HG02759 (cell line): ENCODE data around the gene MARCKSL1.
"Not testable (repeated sequence)": the region's sequence is repeated elsewhere in the genome, so short reads cannot be mapped to it uniquely, and the experiment has no call there.

ENCODE experiments used
- ATAC-seq: cut with Tn5 transposase; IDR thresholded peaks from one replicate; pipeline ENCODE4 v1.9.1; 2021; ENCODE audit warnings: mild to moderate bottlenecking, moderate library complexity; ENCODE audit not compliant: unreplicated experiment

Gene MARCKSL1, protein sequence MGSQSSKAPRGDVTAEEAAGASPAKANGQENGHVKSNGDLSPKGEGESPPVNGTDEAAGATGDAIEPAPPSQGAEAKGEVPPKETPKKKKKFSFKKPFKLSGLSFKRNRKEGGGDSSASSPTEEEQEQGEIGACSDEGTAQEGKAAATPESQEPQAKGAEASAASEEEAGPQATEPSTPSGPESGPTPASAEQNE

DNA sequence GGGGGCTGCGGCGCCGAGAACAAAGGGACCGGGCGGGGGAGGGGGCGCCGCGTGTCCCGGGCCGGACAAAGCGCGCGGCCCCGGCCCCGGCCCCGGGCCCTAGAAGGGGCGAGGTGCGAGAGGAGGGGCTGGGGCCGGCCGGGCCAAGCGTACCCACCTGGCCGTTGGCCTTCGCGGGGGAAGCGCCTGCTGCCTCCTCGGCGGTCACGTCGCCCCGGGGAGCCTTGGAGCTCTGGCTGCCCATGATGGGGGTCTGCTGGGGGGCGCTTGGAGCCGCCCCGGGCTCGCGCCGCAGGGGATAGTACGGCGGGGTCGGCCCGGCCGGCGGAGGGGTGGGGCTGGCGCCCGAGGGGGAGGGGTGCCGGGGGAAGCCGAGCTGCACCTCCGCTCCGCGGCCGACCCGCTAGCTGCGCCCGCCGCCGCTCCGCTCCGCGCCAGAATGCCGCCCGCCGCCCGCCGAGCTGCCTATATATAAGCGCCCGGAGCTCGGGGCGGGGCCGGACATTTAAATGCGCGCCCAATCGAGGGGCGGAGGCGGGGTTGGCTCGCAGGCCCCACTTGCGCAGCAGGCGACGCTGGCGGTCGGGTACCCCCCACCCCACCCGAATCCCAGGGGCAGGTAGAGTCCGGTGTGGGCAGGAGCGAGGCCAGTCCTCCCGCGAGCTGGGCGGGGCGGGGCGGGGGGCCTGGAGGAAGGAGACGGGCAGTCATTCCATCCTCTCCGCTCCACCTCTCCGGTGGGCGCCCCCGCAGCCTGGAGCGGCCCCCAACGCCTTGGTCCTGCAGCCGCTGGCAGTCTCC lies at the start of gene MARCKSL1:
TSS of gene MARCKSL1 (minus strand) at position 444 of the 801 bp plus-strand sequence. CDS start at position 244, 200 bp downstream.
- peak; percentile 54 for ATAC-seq

DNA sequence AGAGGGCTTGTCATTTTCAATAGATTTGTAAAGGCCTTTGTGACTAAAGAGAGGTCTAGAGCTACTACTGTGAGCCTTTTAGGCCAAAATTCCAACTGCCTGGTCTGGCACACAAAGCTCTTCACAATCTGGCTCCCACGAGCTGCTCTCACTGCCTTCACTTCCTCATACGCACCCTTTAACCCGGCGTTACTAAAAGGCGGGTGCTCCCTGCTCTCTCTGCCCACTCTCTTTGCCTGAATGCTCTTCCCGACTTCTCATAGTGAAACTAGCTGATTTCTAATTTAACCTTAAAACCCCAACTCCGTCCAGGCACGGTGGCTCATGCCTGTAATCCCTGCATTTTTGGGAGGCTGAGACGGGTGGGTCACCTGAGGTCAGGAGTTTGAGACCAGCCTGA lies 44.0 kb upstream of the MARCKSL1 start:
- no peak for ATAC-seq

DNA sequence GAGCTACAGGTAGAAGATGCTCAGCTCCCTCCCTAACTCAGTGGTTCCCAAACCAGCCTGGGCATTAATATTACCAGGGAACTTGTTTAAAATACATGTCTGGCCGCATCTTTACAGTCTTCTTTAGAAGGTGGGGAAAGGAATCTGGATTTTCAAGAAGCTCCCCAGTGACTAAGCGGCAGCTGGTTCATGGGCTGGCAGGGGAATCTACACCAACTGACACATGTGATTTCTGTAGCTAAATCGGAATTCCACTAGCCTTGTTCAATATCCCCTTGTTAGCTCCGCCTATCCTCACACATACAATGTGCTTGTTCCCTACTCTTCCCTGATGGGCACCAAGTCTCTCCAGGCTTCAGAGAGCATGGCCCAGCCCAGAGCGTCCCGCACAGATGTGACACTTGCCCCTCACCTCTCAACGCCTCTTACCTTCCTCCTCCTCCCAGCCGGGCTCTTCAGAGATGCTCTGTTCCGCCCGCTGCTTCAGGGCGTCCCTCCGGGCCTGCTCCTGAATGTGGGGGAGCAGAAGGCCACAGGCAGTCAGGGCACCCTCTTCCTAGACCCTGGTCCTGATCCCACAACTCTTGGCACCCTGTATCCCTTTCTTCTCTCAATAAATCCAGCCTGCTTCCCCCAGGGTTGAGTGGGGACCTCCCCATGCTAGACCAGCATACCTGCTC lies 41.6 kb upstream of the MARCKSL1 start:
- ATAC-seq = no peak

DNA sequence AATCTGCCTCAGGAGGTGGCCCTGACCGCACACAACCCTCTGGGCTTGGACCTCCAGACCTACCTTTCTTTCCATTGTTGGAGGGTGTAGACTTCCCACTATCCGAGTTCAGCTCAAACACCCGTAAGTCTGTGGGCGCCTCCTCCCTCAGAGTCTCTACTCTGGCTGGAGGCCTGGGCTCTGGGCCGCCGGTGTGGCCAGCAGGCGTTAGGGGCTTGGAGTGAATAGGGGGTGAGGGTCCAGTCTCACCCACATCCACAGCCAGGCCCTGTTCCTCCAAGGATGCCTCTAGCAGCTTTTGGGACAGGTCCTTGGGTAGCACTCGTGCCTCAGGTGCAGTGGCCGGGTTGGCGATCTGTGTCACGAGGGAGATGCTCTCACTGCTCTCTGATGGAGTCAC lies 40.2 kb upstream of the MARCKSL1 start:
- no peak for ATAC-seq

DNA sequence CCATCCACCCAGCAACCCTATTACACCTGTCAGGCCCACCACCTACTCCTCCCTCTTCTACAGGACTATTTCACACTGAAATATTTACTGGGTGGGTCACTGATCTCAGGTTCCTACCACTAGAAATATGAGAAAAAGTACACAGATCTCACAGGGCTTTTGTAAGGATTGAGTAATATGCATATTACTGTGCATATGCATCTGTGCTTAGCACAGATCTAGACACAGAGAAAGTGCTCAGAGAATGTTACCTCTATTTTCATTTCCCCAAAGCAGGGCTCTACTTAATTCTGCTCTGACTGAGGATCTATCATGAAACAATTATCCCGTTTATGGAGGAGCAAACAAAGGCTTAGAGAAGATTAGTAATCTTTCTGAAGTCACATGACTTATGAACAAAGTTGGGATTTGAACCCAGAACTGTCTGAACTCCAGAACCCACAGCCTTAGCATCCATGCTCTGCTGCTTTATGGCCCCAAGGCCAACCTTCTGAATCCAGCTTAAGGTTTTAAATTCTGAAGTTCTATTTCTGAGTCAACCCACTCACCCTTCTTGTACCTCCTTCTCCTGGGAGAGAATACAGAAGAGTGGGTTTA lies 38.1 kb upstream of the MARCKSL1 start:
- no peak for ATAC-seq

DNA sequence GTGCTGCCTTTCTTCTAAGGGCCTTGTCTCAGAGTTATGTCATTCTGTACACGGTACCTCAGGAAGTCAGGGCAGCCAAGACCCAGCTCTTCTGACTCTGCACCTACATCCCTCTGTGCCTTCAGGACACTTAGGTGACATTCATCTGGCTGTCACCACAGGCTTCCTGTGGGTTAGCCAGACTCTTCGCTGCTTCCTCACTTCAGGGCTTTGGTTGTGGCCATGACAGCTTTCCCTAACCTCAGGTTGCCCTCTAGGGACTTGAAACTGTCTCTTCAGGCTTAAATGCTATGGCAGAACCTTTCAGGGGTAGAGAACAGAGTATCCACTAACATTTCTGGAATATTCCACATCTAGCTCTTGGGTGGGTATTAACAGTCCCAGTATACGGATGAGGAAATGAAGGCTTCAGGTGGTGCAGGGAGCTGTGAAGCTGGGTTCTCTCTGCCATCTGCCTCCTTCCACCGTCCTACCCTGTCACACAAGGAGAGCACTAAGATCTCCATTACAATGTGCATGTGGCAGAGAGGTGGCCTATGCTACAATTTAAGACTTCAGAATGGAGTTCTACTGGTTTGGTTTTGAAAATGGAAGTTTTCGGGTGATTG lies 36.2 kb upstream of the MARCKSL1 start:
- ATAC-seq = no peak

DNA sequence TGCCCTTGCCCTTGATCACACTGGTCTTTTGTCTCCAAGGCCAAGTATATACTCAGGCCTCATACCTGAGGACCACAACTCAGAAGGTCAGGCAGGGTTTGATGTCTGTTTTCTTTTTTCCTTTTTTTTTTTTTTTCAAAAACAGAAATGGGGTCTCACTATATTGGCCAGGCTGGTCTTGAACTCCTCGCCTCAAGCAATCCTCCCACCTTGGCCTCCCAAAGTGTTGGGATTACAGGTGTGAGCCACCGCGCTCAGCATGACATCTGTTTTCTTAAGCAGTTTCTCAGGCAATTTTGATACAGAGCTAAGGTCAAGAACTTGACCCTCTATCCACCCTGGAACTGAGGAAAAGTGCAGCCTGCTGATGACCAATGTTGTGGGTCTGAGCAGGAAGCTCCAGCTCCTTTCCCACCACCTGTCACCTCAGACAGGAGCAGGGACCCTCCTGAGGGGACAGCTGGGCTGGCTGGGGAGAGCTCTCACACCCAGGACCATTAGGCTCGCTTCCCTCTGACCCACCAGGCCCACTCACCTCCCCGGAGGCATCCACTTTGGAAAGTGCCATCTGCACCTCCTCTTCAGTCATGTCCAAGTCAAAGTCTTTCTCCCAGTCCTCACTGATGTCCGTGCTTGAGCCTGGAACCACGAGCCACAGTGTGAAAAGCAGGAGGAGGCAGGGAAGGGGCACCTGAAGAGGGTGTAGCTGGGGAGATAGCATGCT lies 32.0 kb upstream of the MARCKSL1 start:
- no peak for ATAC-seq

DNA sequence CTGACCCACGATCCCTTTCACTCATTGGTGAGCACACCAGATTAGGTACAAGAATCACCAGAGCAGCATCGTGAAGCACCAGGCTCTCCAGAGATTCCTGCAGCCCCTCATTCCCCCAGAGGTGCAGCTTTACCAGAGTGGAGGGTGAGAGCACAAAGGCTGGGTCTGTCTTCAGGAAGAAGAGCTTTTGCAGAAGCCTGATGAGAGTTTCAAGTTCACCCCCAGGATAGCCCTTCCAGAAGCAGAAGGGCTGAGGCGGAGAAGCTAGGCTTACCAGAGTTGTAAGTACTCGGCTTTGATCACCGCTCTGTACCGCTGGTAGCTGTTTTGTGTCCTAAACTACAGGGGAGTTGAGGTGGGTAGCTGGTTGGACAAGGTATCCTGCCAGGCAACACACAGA lies 29.4 kb upstream of the MARCKSL1 start:
- no peak for ATAC-seq

DNA sequence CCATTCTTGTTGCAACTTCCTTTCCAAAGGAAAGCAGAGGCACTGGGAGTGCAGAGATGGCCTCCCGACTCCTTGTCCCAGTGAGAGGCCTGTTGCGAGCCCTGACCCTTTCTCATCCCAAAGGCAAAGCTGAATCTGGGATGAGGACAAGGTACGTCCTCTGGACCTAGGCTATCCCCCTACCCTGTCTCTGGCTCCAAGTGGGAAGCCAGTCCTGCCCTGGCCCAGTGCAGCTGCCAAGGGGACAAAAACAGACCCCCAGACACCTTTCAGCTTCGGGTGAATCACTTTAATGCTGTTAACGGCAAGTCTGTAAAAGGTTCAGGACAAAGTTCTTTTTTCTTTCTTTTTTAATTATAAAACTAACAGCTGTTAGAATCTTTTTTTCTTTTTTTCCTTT lies 28.8 kb upstream of the MARCKSL1 start:
- ATAC-seq = no peak

DNA sequence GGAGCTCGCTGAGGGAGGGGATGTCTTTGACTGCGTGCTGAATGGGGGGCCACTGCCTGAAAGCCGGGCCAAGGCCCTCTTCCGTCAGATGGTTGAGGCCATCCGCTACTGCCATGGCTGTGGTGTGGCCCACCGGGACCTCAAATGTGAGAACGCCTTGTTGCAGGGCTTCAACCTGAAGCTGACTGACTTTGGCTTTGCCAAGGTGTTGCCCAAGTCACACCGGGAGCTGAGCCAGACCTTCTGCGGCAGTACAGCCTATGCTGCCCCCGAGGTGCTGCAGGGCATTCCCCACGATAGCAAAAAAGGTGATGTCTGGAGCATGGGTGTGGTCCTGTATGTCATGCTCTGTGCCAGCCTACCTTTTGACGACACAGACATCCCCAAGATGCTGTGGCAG lies 27.7 kb upstream of the MARCKSL1 start:
- no peak for ATAC-seq

DNA sequence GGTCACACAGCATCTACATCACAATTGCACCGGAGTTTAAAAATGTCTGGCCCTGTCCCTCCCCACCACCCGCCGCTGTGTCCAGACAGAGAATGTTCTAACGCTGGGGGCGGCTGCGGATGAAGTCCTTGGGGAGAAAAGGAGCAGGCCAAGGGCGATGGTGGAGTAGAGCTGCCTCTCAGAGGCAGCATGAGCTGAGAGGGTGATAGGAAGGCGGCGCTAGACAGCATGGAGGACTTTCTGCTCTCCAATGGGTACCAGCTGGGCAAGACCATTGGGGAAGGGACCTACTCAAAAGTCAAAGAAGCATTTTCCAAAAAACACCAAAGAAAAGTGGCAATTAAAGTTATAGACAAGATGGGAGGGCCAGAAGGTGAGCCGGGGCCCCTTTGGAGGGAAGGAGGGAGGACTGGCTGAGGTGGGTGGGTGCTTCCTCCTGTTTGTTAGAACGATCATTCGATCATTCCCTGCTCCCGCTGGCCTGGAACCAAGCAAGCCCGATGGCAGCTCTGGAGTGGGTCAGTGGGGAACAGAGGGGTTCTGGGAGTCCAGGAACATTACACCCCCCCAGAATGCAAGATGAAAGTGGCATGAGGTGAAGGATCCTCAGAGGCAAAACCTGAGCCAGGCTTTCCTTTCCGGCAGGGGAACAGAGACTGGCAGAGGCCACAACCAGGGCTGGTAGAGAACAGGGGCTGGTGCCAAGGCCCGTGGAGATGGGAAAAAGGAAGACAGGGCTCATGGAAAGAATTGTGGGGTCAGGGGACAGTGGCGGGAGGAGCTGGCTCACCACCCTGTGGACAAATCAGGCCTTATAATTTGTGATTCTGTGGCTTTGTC lies 26.7 kb upstream of the MARCKSL1 start, which contains the start of the genes FAM229A and TSSK3:
TSS of gene FAM229A (minus strand) at position 12 of the 840 bp plus-strand sequence. CDS start 394 bp downstream, outside the sequence.
TSS of gene TSSK3 (plus strand) at position 66 of the 840 bp plus-strand sequence. CDS start at position 229, 163 bp downstream.
- no peak for ATAC-seq

DNA sequence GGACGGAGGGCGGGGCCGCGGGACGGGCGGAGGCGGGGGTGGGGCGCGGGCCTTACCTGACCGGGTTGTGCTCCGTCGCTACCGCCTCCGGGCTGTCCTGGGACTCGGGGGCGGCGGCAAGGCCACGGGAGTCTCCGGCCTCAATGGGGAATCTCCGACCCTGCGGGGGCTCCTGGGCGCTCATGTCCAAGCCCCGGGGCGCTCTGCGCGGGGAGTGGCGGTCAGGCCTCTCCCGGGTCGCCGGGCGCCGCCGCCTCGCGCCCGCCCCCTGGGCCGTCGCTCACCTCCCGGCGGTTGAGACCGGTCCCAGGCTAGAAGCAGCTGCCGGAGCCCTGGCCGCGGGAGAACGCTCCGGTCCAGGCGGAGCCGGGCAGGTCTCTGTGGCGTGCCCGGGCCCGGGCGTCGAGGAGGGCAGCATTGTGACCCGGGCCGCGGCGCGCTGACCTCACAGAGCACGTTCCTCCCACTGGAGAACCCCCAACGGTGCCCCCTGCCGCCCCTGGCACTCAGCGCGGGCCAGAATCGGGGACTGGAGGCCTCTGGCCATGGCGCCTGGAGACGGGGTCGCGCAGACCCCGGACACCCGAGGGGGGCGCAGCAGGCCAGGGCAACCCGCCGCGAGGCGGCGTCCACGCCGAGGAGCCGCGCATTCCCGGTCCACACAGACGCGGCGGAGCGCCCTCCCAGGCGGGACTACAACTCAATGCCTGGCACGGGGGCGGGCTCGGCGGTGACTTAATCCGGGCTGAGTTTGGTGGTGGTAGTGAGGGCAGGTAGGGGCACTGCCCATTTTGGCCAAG lies 25.8 kb upstream of the MARCKSL1 start:
- no peak for ATAC-seq

DNA sequence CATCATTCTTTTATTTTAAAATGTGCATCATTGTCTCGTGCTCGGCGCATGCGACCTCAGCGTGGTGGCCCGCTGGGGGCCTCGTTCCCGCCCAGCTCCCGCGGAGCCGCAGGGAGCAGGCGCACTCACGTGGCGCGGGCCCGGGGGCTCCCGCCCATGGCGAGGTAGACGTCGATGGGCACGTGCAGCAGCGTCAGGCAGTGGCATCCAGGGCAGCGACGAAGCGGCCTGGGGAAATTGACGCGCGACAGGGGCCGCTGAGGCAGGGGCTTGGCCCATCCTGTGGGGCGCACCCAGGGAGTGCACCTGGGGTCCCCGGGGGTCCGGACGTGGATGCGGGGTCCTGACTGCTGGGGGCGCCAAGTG lies 25.3 kb upstream of the MARCKSL1 start:
- ATAC-seq = no peak

DNA sequence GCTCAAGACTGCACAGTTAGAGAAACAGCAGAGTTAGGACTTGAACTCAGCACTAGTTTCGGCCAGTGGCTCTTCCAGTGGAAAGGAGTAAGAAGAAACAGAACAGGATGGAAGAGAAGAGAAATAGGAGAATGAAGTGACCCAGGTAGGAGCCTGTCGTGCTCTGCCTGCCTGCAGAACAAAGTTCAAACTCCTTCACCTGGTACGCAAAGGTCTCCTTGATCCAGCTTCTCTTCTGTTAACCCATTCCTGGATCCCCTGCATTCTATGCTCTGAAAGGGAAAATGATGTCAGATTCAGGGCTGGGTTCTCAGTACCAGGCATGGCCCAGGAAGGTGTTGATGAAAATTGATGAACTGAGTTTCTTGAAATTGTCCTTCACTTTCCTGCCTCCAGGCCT lies 22.4 kb upstream of the MARCKSL1 start:
- ATAC-seq = no peak

DNA sequence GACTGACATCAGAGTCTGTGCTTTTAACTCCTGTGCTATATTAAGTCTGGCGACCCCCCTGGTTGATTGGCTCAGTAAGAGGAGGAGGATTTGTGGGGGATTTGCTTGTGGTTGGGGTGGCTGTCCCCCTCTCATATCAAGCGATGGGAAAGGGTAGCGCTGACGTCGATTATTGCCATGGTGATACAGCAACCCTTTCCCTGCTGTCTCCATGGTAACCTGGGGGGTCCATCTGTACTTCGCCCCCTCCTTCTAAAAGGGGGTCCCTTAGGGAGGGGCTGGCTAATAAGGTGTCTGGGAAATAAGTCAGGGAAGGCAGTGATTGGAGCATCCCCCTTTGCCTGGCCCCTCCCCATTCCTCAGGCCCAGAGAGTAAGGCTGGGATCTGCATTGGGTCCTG lies 21.6 kb upstream of the MARCKSL1 start:
- no peak for ATAC-seq

DNA sequence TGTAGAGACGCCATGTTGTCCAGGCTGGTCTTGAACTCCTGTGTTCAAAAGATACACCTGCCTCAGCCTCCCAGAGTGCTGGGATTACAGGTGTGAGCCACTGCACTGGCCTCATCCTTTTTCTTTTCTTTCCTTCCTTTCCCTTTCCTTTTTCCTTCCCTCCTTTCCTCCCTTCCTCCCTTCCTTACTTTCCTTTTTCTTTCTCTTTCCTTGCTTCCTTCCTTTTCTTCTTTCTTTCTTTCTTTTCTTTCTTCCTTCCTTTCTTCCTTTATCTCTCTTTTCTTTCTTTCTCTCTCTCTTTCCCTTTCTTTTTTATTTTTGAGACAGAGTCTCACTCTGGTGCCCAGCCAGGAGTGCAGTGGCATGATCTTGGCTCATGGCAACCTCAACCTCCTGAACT lies 20.4 kb upstream of the MARCKSL1 start:
- ATAC-seq = no peak

DNA sequence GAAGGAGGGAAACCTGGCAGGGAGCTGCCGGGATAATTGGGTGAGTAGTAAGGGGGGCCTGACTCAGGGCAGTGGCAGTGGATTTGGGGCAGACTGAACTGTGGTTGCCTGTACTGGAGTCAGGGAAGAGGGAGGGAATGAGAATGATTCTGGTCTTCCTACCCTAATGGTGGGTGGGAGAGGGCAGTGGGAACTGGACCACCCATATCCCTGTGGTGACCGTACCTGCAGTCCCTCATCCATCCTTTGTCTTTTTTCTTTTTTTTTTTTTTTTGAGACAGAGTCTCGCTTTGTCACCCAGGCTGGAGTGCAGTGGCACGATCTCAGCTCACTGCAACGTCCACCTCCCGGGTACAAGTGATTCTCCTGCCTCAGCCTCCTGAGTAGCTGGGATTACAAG lies 19.7 kb upstream of the MARCKSL1 start:
- ATAC-seq = not testable (repeated sequence)

DNA sequence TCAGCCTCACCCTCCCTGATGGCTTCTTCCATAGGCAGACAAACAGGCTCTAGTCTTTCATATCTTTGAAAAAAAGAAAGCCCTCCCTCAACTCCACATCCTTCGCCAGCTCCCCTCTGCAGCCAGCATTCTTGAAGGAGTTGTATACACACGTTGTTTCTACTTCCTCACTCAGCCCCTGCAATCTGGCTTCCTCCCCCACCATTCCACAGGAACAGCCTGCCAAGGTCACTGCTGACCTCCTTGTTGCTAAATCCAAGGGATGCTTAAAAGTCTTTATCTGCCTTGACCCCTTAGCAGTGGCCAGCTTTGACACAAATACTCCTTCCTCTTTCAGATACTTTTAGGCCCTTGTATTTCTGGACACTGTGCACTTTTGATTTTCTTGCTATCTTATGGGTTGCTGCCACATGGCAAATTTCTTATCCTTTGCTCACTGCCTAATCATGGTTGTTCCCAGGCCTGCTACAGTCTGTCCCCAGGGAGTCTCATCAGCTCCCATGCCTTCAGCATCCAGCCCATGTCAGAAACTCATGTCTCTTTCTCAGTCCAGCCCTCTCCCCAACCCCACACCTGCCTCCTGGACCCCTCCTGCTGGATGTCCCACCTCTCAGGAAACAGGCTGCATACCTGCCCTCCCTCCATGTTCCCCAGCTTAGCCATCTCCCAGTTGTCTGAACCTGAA lies 18.0 kb upstream of the MARCKSL1 start:
- no peak for ATAC-seq
